Sigmoid colon (tissue), 4 donors: ENCODE results near the gene ANKS1A.

ENCODE experiments used
- CTCF ChIP-seq, 4 experiments: fragments of 450-650 bp in 3 of 4; fragments of 200-600 bp in 1 of 4; IDR thresholded peaks; one replicate each; pipeline ENCODE4 v1.5.1; 2016 to 2019; ENCODE audit warnings: antibody characterized with exemption in 4 of 4, mild to moderate bottlenecking in 3 of 4, moderate library complexity in 2 of 4
- EP300 ChIP-seq, 4 donors: sonication (generic); formaldehyde crosslinking; IDR thresholded peaks; one replicate each; pipeline ENCODE4 v1.6.1; 2017; ENCODE audit warnings: antibody characterized with exemption in 4 of 4
- POLR2A ChIP-seq, 2 donors: fragments of 450-650 bp; IDR thresholded peaks; one replicate each; pipeline ENCODE4 v1.6.1; 2016; ENCODE audit warnings: antibody characterized with exemption in 2 of 2, mild to moderate bottlenecking in 2 of 2, moderate library complexity in 2 of 2

- TF ChIP-seq CTCF (IDR thresholded peaks at IDR 0.05) (no peak), EP300 (IDR thresholded peaks at IDR 0.05) (no peak), POLR2A (IDR thresholded peaks at IDR 0.05) (no peak)
Measured at GRCh38 chr6:35036059-35036827, 147.2 kb downstream of the ANKS1A start.
